Measurements from ENCODE around the gene GNG12.

The GNG12 gene

GRCh38 chr1:67792103-67792502 is 41.2 kb downstream of the GNG12 start:
- no peak for DNase-seq (ENCODE audit: low spot score)
- in situ Hi-C loops (cut with MboI; ENCODE audit: low pct_unique_long_range_greater_than_20kb, low sequenced_read_pairs, unreplicated experiment): no loop called here
- no peak for TF ChIP-seq CTCF (IDR thresholded peaks at IDR 0.05; ENCODE audit: extremely low read depth, insufficient read depth, missing control alignments)

GRCh38 chr1:67791686-67792085 is 41.6 kb downstream of the GNG12 start:
- no peak for DNase-seq (ENCODE audit: low spot score)
- TF ChIP-seq CTCF (IDR thresholded peaks at IDR 0.05; ENCODE audit: extremely low read depth, insufficient read depth, missing control alignments): no peak
- in situ Hi-C loops (cut with MboI; ENCODE audit: low pct_unique_long_range_greater_than_20kb, low sequenced_read_pairs, unreplicated experiment): no loop called here

GRCh38 chr1:67791261-67791660 is 42.0 kb downstream of the GNG12 start:
- in situ Hi-C loops (cut with MboI; ENCODE audit: low pct_unique_long_range_greater_than_20kb, low sequenced_read_pairs, unreplicated experiment): no loop called here
- TF ChIP-seq CTCF (IDR thresholded peaks at IDR 0.05; ENCODE audit: extremely low read depth, insufficient read depth, missing control alignments): no peak
- no peak for DNase-seq (ENCODE audit: low spot score)

DNA sequence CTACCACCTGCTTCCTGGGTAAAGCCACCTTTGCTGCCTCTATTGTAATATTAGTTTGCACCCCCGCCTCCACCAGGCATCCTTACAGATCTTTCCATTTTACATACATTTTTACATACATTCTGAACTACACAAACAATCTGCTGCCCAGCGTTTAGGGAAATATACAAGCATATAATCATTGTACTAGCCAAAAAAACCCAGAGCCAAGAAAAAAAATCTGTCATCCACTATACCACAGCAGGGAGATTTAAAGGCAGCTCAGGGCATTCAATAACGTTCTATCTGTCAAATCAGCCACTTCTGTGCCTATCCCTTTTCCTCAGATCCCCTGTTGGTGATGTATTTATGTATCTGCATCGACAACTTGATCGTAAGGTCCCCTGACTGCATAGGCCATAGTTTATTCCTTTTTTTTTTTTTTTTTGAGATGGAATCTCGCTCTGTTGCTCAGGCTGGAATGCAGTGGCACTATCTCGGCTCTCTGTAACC is 43.0 kb downstream of the GNG12 start:
- no peak for TF ChIP-seq CTCF (IDR thresholded peaks at IDR 0.05; ENCODE audit: extremely low read depth, insufficient read depth, missing control alignments)
- in situ Hi-C loops (cut with MboI; ENCODE audit: low pct_unique_long_range_greater_than_20kb, low sequenced_read_pairs, unreplicated experiment): no loop called here
- DNase-seq (ENCODE audit: low spot score): no peak

DNA sequence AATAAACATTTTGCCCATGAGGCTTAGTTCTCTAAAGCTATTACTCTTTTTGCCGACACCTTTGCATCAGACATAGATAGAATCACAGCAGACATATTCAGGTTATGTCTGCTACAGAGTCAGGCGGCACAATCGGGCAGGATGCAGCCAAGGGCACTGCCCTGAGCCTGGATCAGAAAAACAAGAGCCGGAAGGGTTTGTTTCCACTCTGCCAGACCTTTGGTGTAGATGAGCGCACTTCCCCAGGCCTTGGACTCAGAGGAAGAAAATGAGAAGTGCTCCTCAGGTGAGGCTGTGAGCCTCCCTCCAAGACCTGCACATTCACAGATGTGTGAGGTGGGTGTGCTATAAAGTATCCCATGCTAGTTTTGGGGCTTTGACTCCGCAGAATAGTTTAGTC is 43.7 kb downstream of the GNG12 start:
- in situ Hi-C loops (cut with MboI; ENCODE audit: low pct_unique_long_range_greater_than_20kb, low sequenced_read_pairs, unreplicated experiment): no loop called here

GRCh38 chr1:67788904-67789303 is 44.4 kb downstream of the GNG12 start:
- TF ChIP-seq CTCF (IDR thresholded peaks at IDR 0.05; ENCODE audit: extremely low read depth, insufficient read depth, missing control alignments): no peak
- no peak for DNase-seq (ENCODE audit: low spot score)
- in situ Hi-C loops (cut with MboI; ENCODE audit: low pct_unique_long_range_greater_than_20kb, low sequenced_read_pairs, unreplicated experiment): no loop called here

More for the DNA sequence above, 43.7 kb downstream of the GNG12 start:
- TF ChIP-seq CTCF (IDR thresholded peaks at IDR 0.05; ENCODE audit: extremely low read depth, insufficient read depth, missing control alignments): no peak
- no peak for DNase-seq (ENCODE audit: low spot score)

All from GM13977 (cell line).